Stimulated activated naive CD8-positive, alpha-beta T cell treated with anti-CD3 and anti-CD28 coated beads, Interleukin-15, Interleukin-2, amounts not matched to agents 100 ng/mL and 50 ng/mL, for 24 hours (primary cell): ENCODE measurements around the gene FXYD2.
"Not testable (repeated sequence)": the region's sequence is repeated elsewhere in the genome, so short reads cannot be mapped to it uniquely, and the experiment has no call there.

Experiments used
- H3K27ac Mint-ChIP-seq: one replicate; pipeline ENCODE4 v1.8.0; 2021; ENCODE audit warnings: mild to moderate bottlenecking, mixed read lengths
- H3K27me3 Mint-ChIP-seq: one replicate; pipeline ENCODE4 v1.8.0; 2021; ENCODE audit warnings: mixed read lengths
- H3K36me3 Mint-ChIP-seq: one replicate; pipeline ENCODE4 v1.8.0; 2021; ENCODE audit warnings: low read depth, mixed read lengths
- H3K4me1 Mint-ChIP-seq: one replicate; pipeline ENCODE4 v1.8.0; 2021; ENCODE audit warnings: low read depth, mixed read lengths
- H3K4me3 Mint-ChIP-seq: one replicate; pipeline ENCODE4 v1.8.0; 2021; ENCODE audit warnings: mild to moderate bottlenecking, mixed read lengths
- H3K9me3 Mint-ChIP-seq: one replicate; pipeline ENCODE4 v1.8.0; 2021; ENCODE audit warnings: mixed read lengths

FXYD2 gene

DNA sequence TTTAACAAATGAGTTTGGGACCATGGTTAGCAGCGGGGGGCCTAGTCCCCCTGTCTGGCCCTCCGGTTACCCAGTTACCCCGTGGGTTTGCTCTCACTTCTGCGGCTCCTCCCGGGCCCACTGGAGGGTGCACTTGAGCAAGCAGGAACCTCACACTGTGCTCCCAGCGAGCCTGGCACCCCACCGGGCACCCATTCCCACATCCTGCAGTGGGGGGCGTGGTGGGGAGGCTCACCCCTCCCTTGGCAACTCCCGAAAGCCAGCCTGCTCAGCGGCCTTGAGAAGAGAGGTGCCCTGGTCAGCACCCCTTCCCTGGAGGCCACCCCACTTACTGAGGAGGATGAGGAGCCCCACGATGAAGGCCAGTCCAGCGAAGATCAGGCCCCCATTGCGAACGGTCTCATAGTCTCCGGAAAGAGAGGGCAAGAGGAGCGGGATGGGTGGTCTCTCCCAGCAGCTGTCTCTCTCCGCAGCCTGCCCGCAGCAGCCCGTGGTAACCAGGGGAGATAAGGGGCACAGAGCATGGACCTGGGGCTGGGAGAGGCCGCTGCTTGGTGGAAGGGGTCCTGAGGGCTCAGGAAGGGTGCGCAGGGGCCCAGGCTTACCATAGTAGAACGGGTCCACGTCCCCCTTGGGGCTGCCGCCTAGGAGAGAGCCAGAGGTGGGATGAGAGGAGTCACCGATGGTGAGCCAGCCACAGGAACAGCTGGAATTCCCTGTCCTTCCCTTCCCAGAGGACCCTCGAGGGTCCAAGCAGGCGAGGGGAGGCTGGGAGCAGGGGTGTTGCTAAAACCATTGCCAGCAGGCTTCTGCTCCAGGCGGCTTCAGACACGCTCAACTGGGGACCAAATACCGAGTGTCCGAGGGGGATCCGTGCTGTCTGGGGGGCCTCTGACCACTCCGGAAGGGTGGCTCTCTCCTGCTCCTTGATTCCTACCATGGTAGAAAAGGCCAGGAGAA lies 2.2 kb downstream of the FXYD2 start:
- Mint-ChIP-seq H3K36me3 (no peaks in the 10 kb centered on the region), H3K4me1 (peaks cover 81% of the 10 kb centered on the region), H3K27ac (peak overlapping the region; percentile 85), H3K4me3 (peak overlapping the region; percentile 54), H3K27me3 (no peaks in the 10 kb centered on the region), H3K9me3 (no peaks in the 10 kb centered on the region)

DNA sequence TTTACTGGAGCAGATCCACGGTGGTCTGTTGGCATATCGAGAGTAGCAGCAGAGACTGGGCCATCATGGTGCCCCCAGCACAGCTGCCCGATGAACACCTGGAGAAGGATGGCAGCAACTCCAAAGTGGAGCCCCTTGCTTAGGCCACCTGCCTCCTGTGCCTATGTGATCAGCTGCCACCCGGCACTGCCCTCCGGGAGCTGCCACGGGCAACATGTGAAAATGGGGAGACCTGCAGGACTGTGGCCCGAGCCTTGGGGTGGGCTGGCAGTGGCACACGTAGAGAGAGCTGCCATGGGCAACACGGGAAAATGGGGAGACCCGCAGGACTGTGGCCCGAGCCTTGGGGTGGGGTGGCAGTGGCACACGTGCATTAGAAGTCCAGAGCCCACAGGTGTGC lies 3.1 kb downstream of the FXYD2 start:
- Mint-ChIP-seq H3K36me3 (no peaks in the 10 kb centered on the region), H3K27me3 (no peaks in the 10 kb centered on the region), H3K9me3 (no peaks in the 10 kb centered on the region), H3K27ac (peak overlapping the region; percentile 31), H3K4me3 (no peak overlapping the region), H3K4me1 (peaks cover 81% of the 10 kb centered on the region)

DNA sequence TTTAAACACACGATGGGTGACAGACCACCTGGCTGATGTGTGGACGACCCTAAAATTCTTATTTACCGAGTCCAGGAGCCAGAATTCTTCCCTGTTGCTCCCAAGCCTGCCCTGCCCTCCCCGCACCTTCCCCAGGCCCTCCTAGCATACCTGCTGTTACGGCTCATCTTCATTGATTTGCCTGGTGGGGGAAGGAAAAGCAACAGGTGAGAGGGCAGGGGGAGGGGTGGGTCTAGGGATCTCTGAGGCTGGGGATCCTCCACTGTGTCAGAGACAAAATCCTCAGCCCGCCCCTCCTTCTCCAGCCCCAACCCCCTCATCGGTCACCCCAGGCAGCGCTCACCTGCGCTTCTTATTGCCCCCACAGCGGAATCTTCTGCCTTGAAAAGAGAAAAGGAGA lies 4.0 kb downstream of the FXYD2 start:
- H3K9me3 Mint-ChIP-seq, result no peaks in the 10 kb centered on the region
- no peaks in the 10 kb centered on the region for H3K27me3 Mint-ChIP-seq
- no peaks in the 10 kb centered on the region for H3K36me3 Mint-ChIP-seq
- H3K4me1 Mint-ChIP-seq, result peaks cover 82% of the 10 kb centered on the region
- H3K27ac Mint-ChIP-seq, result no peak overlapping the region
- no peak overlapping the region for H3K4me3 Mint-ChIP-seq

DNA sequence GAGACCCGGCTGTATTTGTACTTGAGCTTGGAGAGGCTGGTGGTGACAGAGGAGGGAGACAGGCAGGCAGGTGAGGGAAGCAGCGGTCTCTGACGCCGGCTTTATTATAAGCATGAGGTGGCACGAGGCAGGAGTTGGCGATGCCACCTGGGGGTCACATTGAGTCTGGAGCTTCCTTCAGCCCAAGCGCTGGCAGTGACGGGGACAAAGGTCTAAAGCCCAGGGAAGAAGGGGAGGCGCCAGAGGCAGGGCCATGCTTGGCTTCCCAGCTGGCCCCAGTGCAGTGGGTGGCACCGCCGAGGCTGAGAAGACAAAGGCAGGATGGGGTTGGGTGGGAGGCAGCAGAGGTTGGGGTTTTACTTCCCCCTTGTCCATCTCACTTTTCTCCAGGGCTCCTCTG lies 4.5 kb downstream of the FXYD2 start:
- Mint-ChIP-seq H3K9me3 (no peaks in the 10 kb centered on the region), H3K27ac (peak overlapping the region; percentile 77), H3K36me3 (no peaks in the 10 kb centered on the region), H3K27me3 (no peaks in the 10 kb centered on the region), H3K4me1 (peaks cover 82% of the 10 kb centered on the region), H3K4me3 (no peak overlapping the region)

DNA sequence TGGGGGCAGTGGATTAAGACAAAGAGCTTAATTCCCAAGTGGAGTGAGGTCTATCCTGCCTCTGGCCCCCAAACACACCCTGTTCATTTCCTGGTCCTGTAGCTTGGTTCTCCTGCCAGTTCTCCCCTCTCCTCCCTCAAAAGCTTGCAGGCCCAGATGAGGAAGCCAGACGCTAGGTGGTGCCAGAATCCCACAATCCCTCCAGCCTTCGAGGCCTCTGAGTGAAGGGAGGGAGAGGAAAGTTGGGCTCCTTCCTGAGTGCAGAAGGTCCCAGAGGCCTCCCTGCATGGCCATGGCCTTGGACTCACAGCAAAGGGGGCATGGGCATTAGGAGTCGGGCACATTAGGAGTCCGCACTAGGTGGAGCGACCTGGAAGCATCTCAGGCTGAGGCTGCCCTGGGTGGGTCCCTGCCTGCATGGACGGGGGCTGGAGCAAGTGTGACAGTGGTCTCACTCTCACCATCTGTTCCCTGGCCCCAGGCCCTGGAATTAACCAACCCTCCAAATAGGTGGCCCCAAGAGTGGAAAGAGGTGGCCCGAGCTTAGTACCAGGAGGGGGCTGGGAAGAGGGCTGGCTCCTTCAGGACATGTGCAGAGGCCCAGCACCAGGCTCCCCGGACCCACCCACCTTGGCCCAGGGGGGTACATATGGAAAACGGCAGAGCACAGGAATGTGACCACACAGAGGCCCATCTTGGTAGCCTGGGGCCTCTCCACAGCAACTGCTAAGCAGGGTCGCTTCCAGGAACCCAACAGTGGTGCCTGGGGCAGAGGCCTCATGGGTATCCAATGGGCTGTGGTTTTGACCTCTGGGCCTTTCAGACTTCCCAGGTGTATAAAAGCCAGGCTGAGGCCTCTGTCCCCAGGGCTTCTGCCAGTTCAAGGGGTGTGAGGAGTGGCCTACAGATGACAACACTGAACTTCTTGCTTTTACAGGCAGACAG lies 5.2 kb downstream of the FXYD2 start:
- Mint-ChIP-seq H3K4me3 (no peak overlapping the region), H3K9me3 (no peaks in the 10 kb centered on the region), H3K27ac (peak overlapping the region; percentile 97), H3K4me1 (peaks cover 82% of the 10 kb centered on the region), H3K27me3 (no peaks in the 10 kb centered on the region), H3K36me3 (no peaks in the 10 kb centered on the region)

DNA sequence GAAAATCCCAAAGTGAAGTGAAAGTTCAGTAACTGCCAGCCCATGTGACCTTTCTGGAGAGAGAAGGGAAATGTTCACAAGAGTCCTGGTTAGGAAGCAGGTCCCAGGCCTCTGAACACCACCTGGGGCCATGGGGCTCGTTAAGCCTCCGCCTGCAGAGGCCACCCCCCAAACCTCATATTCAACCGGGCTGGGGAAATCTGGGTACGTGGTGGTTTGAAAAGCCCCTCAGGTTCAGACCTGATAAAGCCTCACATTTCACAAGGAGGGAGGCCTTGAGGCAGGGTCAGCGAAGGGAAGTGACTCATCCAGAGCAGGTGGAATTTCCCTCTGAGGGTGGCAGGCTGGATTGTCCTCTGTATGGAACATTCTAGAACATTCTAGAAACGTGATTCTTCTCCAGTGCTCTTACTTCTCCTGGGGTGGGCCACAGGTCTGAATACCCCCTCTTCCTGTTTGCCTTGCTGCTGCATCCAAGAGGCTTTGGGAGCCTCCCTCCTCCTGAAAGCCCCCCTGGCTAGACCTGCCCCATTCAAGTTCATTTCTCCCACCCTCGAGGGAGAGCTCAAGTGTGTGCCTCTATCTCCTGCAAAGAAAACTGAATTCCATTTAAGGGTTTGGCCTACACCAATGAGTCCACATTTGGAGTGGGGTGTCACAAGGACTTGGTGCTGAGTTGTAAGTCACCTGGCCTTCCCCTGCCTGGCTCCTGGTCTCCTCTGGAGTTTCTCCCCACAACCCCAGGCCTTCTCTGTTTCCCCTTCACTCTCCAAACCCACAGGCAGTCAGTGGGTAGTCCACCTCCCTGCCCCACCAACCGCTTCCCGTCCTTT lies 6.3 kb downstream of the FXYD2 start:
- peak overlapping the region; percentile 71 for H3K4me3 Mint-ChIP-seq
- no peaks in the 10 kb centered on the region for H3K9me3 Mint-ChIP-seq
- no peaks in the 10 kb centered on the region for H3K36me3 Mint-ChIP-seq
- no peaks in the 10 kb centered on the region for H3K27me3 Mint-ChIP-seq
- H3K4me1 Mint-ChIP-seq, result peaks cover 81% of the 10 kb centered on the region
- H3K27ac Mint-ChIP-seq, result peak overlapping the region; percentile 97

DNA sequence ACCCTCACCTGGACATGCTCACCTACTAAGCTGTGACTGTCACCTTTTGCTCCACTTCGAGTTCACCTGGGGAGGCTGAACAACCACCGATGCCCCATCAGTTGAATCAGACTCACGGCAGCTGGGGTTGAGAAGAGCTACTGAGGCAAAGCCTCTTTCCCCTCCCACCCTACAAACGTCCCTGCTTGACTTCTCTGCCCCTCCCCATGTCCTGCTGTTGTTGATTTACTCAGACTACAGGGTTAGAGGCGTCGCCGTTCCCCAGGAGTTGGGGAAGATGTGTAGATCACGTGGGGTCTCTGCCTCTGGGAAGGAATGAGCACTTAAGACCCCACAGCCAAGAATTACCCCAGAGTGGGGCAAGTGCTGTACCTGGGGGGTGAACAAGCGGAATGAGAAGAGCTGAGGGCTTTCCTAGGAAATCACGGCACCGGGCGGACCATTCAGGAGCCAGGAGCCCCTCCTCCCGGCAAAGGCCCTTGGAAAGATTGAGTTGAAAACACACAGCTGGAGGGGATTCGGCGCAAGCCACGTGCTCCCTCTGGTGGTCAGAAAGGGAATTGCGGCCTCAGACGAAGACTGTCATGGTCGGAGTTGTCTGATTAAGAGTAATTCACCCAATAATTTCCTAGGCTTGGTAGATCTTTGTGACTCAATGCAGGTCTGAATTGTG lies 7.0 kb downstream of the FXYD2 start:
- no peaks in the 10 kb centered on the region for H3K36me3 Mint-ChIP-seq
- H3K9me3 Mint-ChIP-seq, result no peaks in the 10 kb centered on the region
- H3K27me3 Mint-ChIP-seq, result no peaks in the 10 kb centered on the region
- peak overlapping the region; percentile 71 for H3K4me3 Mint-ChIP-seq
- peaks cover 77% of the 10 kb centered on the region for H3K4me1 Mint-ChIP-seq
- H3K27ac Mint-ChIP-seq, result peak overlapping the region; percentile 97

DNA sequence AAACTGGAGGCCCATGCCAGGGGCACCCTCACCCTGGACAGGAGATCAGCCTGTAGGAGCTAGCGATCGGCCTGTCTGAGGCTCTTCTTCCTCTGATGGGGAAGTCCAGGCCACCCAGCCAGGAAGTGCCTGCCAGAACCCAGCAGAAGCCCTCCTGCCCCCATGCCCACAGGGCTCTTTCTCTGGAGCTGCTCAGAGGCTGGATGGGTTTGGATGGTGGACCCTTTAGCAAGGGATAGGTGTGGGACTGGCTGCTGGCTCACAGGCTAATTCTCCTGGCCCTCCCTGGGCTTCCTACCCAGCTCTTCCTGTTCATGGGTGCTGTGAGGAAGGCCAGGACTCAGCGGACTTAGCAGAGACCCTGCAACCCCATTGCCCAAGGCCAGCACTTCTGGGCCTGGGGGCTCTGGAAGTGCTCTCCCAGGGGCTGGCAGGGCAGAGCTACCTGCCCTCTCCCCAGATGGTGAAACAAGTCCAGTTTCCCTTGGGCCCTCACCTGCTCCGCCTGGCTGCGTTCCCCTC lies 7.6 kb downstream of the FXYD2 start:
- Mint-ChIP-seq H3K27me3 (no peaks in the 10 kb centered on the region), H3K36me3 (no peaks in the 10 kb centered on the region), H3K27ac (peak overlapping the region; percentile 97), H3K4me1 (peaks cover 71% of the 10 kb centered on the region), H3K9me3 (no peaks in the 10 kb centered on the region), H3K4me3 (peak overlapping the region; percentile 71)

DNA sequence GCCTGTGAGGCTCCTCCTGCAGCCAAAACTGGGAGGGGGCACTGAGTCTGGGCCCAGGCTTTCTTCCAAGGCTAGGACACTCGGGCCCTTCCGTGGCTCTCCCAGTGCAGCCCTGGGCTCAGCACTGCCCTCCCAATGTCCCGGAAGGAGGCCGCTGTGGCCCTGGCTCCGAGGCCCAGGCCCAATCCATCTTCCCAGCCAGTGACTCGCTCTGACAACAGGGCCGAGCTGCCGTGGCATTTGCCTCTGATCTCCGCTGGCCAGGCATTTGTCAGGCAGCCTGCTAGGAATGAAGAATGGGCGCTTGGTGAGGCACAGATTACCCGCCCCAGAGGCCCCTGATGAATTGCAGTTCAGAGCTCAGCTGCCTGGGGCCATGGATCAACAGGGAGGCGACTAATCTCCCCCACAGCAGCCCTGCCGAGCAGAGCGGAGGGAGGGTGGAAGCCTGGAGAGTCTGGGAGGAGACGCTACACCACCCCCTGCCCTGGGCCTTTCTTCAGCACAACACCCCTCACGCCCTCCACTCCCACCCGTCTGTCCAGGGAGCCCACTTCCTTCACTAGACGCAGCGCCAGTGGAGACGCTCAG lies 8.3 kb downstream of the FXYD2 start:
- Mint-ChIP-seq H3K27ac (peak overlapping the region; percentile 97), H3K4me1 (peaks cover 66% of the 10 kb centered on the region), H3K27me3 (no peaks in the 10 kb centered on the region), H3K36me3 (no peaks in the 10 kb centered on the region), H3K4me3 (peak overlapping the region; percentile 68), H3K9me3 (no peaks in the 10 kb centered on the region)

DNA sequence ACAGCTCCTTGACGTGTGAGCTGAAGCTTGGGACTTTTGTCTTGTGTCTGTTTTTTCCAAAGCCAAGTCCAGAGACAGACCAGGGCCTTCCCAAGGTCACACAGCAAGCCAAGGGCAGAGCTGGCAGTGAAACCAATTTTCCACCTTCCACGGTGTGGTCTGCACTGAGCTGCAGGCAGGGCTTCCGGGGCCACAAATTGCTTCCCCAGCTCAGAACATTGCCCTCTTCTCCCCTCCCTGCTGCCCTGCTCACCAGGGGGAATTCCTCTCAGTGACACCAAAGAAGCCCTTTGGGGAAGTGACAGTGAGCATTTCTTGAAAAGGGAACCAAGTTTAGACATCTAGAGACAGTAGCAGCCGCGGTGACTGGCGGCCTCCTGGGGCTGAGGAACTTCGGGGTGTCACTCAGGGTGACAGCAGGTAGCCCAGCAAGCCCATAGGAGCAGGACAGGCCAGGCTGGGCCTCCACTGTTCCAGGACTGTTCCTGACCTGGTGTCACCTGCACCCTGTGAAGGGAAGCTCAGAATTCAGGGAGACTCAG lies 9.2 kb downstream of the FXYD2 start:
- H3K9me3 Mint-ChIP-seq, result no peaks in the 10 kb centered on the region
- peak overlapping the region; percentile 64 for H3K4me3 Mint-ChIP-seq
- peak overlapping the region; percentile 97 for H3K27ac Mint-ChIP-seq
- no peaks in the 10 kb centered on the region for H3K36me3 Mint-ChIP-seq
- peaks cover 66% of the 10 kb centered on the region for H3K4me1 Mint-ChIP-seq
- H3K27me3 Mint-ChIP-seq, result no peaks in the 10 kb centered on the region

DNA sequence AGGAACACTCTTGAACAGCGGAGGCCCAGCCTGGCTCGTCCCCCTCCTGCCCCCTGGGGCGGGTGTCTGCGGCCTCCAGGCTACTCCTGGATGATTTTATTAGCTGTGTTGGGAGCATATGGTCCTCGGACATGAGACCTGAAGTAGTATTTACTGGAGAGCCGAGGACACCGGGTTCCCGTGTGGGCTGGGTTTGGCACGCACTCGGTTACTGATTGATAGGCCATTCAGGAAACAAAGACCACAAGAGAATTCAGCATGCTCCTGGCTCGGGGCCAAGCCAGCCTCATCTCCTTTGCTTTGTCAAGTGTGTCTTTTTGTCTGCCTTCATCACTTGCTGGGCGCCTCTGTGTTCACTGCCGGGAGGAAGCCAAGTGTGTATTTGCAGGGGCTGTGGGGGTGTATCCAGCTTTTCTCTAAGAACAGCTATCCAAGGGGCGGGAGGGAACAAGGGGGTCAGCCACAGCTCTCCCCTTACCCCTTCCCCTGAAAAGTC lies 9.7 kb downstream of the FXYD2 start:
- Mint-ChIP-seq H3K27me3 (no peaks in the 10 kb centered on the region), H3K36me3 (no peaks in the 10 kb centered on the region), H3K9me3 (no peaks in the 10 kb centered on the region), H3K4me1 (peaks cover 66% of the 10 kb centered on the region), H3K4me3 (peak overlapping the region; percentile 64), H3K27ac (peak overlapping the region; percentile 97)

DNA sequence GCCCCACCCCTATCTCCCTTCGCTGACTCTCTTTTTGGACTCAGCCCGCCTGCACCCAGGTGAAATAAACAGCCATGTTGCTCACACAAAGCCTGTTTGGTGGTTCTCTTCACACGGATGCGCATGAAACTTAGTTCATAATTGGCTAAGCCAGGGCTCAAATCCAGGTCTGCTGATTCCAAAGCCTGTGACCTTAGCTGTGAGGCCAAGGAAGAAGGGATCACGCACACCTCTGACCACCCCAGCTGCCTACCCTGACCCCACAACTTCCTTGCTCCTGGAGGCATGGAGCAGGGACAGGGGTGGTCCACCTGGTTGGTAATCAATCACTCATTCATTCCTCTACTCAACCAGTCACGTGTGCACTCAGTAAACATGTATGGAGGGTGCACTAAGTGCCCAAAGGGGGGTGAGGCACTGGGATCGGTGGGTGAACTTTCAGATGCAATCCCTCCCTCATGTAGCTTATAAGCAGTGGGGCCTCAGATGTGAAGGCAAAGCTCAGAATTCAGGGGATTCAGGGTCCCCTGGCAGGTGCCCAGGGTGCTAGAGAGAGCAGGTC lies 10.3 kb downstream of the FXYD2 start:
- Mint-ChIP-seq H3K4me1 (peaks cover 70% of the 10 kb centered on the region), H3K27ac (peak overlapping the region; percentile 97), H3K9me3 (no peaks in the 10 kb centered on the region), H3K36me3 (no peaks in the 10 kb centered on the region), H3K4me3 (peak overlapping the region; percentile 64), H3K27me3 (no peaks in the 10 kb centered on the region)

DNA sequence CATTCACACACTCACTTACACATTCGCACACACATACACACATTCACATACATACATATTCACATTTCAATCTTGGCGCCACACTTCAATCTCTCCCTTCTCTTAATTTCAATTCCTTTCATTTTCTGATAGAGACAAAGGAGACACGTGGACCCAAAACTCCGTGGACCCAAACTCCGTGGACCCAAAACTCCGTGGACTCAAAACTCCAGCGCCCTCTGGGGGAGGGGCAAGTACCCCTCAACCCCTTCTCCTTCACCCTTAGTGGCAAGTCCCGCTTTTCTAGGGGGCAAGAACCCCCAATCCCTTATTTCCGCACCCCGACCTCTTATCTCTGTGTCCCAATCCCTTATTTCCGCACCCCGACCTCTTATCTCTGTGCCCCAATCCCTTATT lies 14.5 kb downstream of the FXYD2 start:
- Mint-ChIP-seq H3K4me3 (peak overlapping the region; percentile 0), H3K4me1 (peaks cover 39% of the 10 kb centered on the region), H3K27ac (peak overlapping the region; percentile 50)
- not testable (repeated sequence) for H3K27me3 Mint-ChIP-seq, H3K36me3 Mint-ChIP-seq, H3K9me3 Mint-ChIP-seq
